Stimulated activated CD4-positive, alpha-beta T cell treated with anti-CD3 and anti-CD28 coated beads, Interleukin-2, amount 100 ng/mL, for 24 hours (primary cell): ENCODE measurements around the gene SYCP2L.
"Not testable (repeated sequence)": the region's sequence is repeated elsewhere in the genome, so short reads cannot be mapped to it uniquely, and the experiment has no call there.

Source experiments
- DNase-seq, 2 donors: peaks; one replicate each; pipeline ENCODE4 v3.0.0-alpha.2; 2020

Gene SYCP2L

GRCh38 chr6:10886691-10887502 is at the start of gene SYCP2L:
TSS of gene SYCP2L (plus strand) at chr6:10887052. CDS start at chr6:10887127, 75 bp downstream.
- DNase-seq, result peak in 1 of 2 donors; percentile 27

- DNase-seq, result peak; percentile 20
These were observed 49.2 kb upstream of the SYCP2L start for GRCh38 chr6:10837622-10837994.

- peak; percentile 85 for DNase-seq
These were observed 48.7 kb upstream of the SYCP2L start, which contains the start of gene MAK for GRCh38 chr6:10837995-10838793. TSS of gene MAK (minus strand) at chr6:10838539. CDS start at chr6:10830648, 7,891 bp downstream.

- peak; percentile 23 to 26 for DNase-seq
These were observed 48.0 kb upstream of the SYCP2L start for GRCh38 chr6:10838794-10839333.

- DNase-seq, result no peak
These were observed 43.3 kb upstream of the SYCP2L start for GRCh38 chr6:10843554-10843953.

GRCh38 chr6:10847684-10848083 is 39.2 kb upstream of the SYCP2L start:
- DNase-seq, result no peak

- DNase-seq, result no peak
These were observed 37.0 kb upstream of the SYCP2L start for GRCh38 chr6:10849901-10850300.

- DNase-seq, result no peak
These were observed 36.1 kb upstream of the SYCP2L start for GRCh38 chr6:10850728-10851127.

GRCh38 chr6:10852361-10852960 is 34.4 kb upstream of the SYCP2L start:
- DNase-seq, result no peak

- DNase-seq, result not testable (repeated sequence)
These were observed 33.0 kb upstream of the SYCP2L start for GRCh38 chr6:10853849-10854300.

- DNase-seq, result no peak
These were observed 31.8 kb upstream of the SYCP2L start for GRCh38 chr6:10854922-10855632.

GRCh38 chr6:10857259-10857658 is 29.6 kb upstream of the SYCP2L start:
- DNase-seq, result no peak

- no peak for DNase-seq
These were observed 25.8 kb upstream of the SYCP2L start for GRCh38 chr6:10861086-10861485.

- DNase-seq, result no peak
These were observed 24.5 kb upstream of the SYCP2L start for GRCh38 chr6:10862361-10862760.

- not testable (repeated sequence) for DNase-seq
These were observed 23.8 kb upstream of the SYCP2L start for GRCh38 chr6:10863031-10863430.

- DNase-seq, result not testable (repeated sequence)
These were observed 20.1 kb upstream of the SYCP2L start for GRCh38 chr6:10866709-10867108.

- DNase-seq, result no peak
These were observed 18.9 kb upstream of the SYCP2L start for GRCh38 chr6:10867952-10868351.

GRCh38 chr6:10873374-10873773 is 13.5 kb upstream of the SYCP2L start:
- no peak for DNase-seq

- DNase-seq, result no peak
These were observed 12.6 kb upstream of the SYCP2L start for GRCh38 chr6:10874207-10874606.

- no peak for DNase-seq
These were observed 11.8 kb upstream of the SYCP2L start for GRCh38 chr6:10875026-10875425.

- no peak for DNase-seq
These were observed 9.8 kb upstream of the SYCP2L start for GRCh38 chr6:10877012-10877411.

GRCh38 chr6:10877871-10878270 is 9.0 kb upstream of the SYCP2L start:
- DNase-seq, result no peak
